ENCODE measurements around the gene FAM181A.

FAM181A gene

DNA sequence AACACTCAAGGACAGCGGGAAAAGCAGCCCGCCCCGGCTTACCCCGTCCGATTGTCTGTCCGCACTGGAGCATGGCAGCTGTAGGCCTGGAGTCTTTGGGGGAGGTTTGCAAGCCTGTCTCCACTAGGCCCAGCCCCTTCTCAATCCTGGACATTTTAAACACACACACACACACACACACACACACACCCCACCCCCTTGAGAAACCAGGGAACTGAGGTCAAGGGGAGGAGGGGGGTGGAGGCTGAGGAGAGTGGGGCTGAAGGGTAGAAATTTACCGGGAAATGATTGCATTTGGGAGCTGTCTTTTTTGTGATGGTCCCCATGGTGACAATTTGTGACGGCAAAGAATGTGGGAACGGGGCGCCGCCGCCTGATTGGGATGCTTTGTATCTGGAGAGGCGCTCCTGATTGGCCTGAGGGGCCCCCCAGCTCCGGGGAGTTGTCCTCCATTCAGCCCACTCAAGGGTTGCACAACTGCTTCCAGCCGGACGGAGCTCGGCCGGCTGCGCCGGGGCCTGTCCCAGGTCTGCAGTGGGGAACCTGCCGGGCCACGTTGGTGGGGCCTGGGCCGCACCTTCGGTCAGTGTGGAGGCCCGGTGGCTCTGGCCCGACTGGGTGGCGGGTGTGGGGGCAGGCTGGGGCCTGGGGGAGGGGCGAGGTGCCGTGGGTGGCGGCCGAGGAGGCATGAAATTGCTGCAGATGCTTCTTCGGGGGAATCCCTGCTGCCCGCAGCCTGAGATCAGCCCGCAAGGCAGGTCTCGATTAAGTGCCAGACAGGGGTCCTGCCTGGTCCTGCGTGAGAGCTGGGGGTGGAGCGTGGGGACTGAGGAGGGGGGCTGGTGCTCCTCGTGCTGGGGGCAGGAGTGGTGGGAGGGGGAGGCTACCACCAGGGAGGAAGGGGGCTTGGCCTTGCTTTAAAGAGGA is at the start of gene FAM181A:
FAM181A (plus strand) TSS at position 472 of the 927 bp plus-strand sequence. CDS start 942 bp downstream, outside the sequence.
- H3K27ac Mint-ChIP-seq, result no peak within 1 kb of the TSS
- H3K4me3 Mint-ChIP-seq, result no peak within 1 kb of the TSS
- no peaks in the 10 kb centered on the region for H3K4me1 Mint-ChIP-seq
- no peaks in the 10 kb centered on the region for H3K9me3 Mint-ChIP-seq
- H3K27me3 Mint-ChIP-seq, result no peaks in the 10 kb centered on the region
- H3K36me3 Mint-ChIP-seq, result no peaks in the 10 kb centered on the region

- Mint-ChIP-seq H3K36me3 (peaks cover 1% of the 10 kb centered on the region), H3K27me3 (peaks cover 10% of the 10 kb centered on the region), H3K4me1 (no peaks in the 10 kb centered on the region), H3K4me3 (no peak overlapping the region), H3K27ac (no peak overlapping the region), H3K9me3 (peaks cover 8% of the 10 kb centered on the region)
Observed at GRCh38 chr14:93878212-93878611, 48.9 kb upstream of the FAM181A start.

DNA sequence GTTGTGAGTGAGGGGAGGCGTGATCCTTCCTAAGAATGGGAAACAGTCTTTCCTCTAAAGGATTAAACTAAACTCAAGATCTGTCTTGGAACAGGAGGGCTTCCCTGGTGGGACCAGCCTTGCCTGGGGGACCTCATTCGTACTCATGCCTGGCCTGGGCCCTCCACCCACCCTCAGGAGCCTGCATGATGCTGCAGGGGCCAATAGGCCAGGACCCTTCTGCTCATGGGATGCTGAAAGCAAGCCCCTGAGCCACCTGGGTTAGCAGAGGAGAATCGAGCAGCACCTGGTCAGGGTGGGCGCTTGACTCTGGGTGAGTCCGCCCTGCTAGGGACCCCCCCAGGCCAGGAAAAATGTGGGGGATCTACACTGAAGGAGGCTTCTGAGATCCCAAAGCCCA is 48.3 kb upstream of the FAM181A start:
- Mint-ChIP-seq H3K27ac (no peak overlapping the region), H3K4me1 (no peaks in the 10 kb centered on the region), H3K27me3 (peaks cover 10% of the 10 kb centered on the region), H3K9me3 (peaks cover 8% of the 10 kb centered on the region), H3K4me3 (no peak overlapping the region), H3K36me3 (peaks cover 1% of the 10 kb centered on the region)

DNA sequence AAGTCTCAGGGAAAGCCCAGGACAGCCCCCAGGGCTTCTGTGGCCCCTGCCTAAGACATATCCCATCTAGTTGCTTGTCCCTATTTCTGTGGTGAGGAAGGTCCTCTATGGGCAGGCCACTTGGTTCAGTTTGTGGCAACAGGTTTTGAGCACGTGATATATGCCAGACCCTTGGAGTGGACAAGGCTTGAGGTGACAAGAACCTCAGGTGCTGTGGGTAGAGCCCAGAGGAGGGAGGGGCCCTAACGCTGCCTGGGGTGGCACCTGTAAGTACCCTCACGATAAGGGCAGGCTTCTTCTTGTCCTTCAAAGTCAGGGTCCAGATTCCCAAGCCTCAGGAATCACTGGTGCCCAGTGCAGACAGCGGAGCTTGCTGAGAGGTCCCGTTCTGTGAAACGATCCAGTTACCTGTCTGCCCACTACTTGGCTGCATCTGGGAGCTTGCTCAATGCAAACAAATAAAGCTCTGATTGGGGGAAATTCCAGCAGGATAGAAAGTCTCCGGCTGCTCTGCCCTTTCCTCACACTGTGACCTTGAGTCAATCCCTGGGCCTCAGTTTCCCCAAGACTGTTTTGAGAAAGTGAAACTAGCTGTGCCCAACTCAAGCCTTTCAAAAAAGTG is 47.7 kb upstream of the FAM181A start:
- H3K4me1 Mint-ChIP-seq, result no peaks in the 10 kb centered on the region
- no peak overlapping the region for H3K27ac Mint-ChIP-seq
- peaks cover 1% of the 10 kb centered on the region for H3K36me3 Mint-ChIP-seq
- no peak overlapping the region for H3K4me3 Mint-ChIP-seq
- peaks cover 8% of the 10 kb centered on the region for H3K9me3 Mint-ChIP-seq
- H3K27me3 Mint-ChIP-seq, result peaks cover 8% of the 10 kb centered on the region

DNA sequence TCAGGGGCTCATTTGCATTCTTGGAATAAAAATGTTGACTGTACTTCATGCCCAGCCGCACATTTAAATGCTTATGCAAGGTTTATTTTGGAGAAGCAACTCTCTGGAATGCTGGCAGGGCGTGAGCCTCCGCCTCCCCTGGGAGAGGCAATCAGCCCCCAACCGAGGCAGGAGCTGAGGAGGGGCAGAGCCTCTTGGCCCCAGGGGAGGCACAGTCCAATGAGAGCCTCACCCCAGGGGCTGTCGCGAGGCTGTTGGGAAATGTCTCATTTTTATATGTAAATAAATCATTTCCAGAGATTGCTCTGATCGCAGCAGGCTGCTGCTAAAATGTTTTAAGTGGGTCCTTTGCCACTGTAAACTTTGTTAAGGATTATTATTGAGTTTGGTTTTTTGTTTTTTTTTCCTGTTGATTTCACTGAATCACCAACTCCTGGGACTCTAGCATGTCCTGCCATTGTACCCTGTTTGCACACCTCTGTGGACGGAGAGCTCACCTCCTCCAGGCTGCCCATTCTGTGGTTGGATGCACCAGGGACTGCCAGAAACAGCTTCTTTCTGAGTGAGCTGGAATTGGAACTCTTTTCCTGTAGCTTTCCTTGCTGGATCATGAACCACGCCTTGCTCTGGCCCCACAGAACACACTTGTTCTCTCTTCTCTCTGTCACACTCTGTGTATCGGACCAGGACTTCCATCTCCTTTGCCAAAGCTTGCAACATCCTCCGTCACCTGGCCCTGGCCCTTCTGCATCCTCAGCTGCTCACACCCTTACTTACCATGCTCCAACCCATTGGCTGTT is 46.9 kb upstream of the FAM181A start:
- Mint-ChIP-seq H3K4me1 (no peaks in the 10 kb centered on the region), H3K4me3 (no peak overlapping the region), H3K9me3 (peaks cover 8% of the 10 kb centered on the region), H3K36me3 (peaks cover 1% of the 10 kb centered on the region), H3K27ac (no peak overlapping the region), H3K27me3 (peaks cover 12% of the 10 kb centered on the region)

DNA sequence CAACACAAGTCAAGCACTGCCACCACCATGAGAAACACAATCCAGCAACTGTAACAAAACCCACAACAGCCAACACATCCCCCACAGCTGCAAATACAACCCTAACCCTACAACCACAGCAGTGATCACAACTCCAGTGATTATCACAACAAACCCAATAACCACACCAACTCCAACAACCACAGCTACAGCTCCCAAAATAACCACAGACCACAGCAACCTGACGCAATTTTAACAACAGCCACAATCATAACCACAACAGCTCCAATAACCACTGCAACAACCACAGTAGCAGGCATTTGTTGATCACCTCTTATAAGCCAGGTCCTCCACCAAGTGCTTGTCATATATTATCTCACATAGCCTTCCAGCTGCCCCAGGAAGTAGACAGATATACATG is 42.2 kb upstream of the FAM181A start:
- Mint-ChIP-seq H3K36me3 (peaks cover 1% of the 10 kb centered on the region), H3K27ac (no peak overlapping the region), H3K4me3 (no peak overlapping the region), H3K4me1 (no peaks in the 10 kb centered on the region), H3K27me3 (peaks cover 14% of the 10 kb centered on the region), H3K9me3 (peaks cover 8% of the 10 kb centered on the region)

DNA sequence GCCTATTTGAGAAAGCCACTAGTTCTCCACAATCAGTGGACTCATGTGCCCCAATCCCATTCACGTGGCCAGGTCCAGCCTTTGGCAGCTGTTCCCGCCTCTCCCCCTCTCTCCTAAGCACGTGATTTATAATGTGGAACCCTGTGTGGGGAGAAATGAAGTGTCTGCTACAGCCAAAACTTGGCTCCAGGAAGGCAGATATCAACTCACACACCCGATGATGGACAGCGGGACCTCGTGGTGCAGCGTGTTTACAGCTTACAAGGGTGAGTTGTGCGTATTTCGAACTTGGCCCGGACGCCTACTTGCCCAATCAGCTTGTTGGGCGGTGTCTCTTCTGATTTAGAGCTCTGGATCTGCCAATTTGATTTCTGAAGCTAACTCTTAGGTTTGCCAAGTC is 38.1 kb upstream of the FAM181A start:
- Mint-ChIP-seq H3K36me3 (no peaks in the 10 kb centered on the region), H3K27ac (no peak overlapping the region), H3K4me1 (no peaks in the 10 kb centered on the region), H3K9me3 (no peaks in the 10 kb centered on the region), H3K27me3 (peaks cover 17% of the 10 kb centered on the region), H3K4me3 (no peak overlapping the region)

DNA sequence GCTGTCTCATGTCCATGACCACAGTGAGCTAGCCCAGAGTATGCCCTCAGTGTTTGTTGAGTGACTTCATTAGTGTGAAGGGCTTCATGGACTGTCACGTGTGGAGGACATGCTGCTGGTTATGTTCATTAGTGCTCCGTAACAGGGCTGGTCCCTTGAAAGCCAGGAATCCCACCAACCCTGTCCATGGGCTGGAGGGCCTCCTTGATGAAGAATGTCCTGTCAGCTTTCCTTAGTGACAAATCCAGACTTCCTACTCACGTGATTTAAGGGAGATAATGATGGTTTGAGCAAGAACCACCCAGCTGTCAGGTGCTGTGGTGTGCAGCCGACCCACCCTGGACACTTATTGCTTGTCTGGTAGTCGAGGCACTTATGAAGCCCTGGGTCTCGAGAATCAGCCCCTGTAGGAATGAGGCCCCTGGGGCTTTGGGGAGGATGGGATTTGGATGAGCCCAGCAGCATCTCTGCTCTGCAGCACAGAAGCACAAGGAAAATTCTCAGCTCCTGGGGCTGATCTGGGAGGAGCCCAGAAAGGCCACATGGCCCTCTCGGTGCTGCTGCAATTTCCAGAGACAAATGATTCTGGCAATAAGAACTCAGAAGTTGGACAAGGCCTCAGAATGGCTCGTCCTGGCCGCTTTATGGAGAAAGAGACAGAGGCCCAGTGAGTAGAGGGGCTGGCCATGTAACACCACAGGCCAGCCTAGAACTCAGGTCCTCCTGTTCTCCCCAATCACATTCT is 37.2 kb upstream of the FAM181A start:
- no peaks in the 10 kb centered on the region for H3K36me3 Mint-ChIP-seq
- no peak overlapping the region for H3K27ac Mint-ChIP-seq
- H3K4me3 Mint-ChIP-seq, result no peak overlapping the region
- H3K27me3 Mint-ChIP-seq, result peaks cover 14% of the 10 kb centered on the region
- no peaks in the 10 kb centered on the region for H3K9me3 Mint-ChIP-seq
- no peaks in the 10 kb centered on the region for H3K4me1 Mint-ChIP-seq

DNA sequence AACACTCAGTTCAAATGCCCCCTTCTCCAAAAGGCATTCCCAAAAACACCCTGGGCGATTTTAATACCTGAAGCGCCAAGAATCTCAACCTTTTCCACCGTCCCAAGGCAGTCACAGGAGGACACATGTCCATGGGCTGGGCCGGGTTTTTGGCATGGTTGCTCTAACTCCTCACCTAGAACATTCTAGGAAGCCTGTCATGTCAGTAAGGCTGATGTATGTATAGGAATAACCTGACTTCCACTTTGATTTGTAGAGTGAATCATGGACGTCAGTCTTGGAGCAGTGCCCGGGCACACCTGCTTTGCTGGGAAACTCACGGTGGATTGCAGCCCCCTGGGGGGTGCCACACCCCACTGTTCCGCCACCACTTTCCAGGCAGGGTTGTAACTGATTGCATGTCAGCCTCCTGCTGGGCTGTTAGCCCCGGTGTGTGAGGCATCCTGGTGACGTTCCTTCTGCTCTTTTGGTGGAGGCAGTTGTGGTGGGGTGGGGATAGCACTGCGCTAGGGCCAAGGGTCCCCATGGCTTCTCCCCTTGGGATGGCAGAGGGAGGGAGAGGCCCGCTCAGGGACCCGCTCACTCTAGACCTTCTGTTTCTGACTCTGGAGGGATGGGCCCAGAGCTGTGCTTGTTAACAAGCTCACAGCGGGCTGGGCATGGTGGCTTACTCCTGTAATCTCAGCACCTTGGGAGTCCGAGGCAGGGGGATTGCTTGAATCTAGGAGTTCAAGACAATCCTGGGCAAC is 35.2 kb upstream of the FAM181A start:
- Mint-ChIP-seq H3K36me3 (no peaks in the 10 kb centered on the region), H3K4me1 (no peaks in the 10 kb centered on the region), H3K4me3 (no peak overlapping the region), H3K9me3 (no peaks in the 10 kb centered on the region), H3K27ac (no peak overlapping the region), H3K27me3 (peaks cover 13% of the 10 kb centered on the region)

DNA sequence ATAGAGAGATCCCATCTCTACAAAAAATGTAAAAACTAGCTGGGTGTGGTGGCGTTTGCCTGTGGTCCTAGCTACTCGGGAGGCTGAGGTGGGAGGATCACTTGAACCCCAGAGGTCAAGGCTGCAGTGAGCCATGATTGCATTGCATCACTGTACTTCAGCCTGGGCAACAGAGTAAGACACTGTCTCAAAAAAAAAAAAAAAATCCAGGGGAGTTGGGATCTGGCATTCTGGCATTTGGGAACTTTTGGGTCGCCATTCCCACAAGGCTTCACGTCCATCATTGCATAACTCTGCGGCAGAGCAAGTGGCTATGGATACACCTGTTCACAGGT is 34.7 kb upstream of the FAM181A start:
- Mint-ChIP-seq H3K27me3 (peaks cover 10% of the 10 kb centered on the region), H3K27ac (no peak overlapping the region), H3K36me3 (no peaks in the 10 kb centered on the region), H3K9me3 (no peaks in the 10 kb centered on the region), H3K4me1 (no peaks in the 10 kb centered on the region), H3K4me3 (no peak overlapping the region)

DNA sequence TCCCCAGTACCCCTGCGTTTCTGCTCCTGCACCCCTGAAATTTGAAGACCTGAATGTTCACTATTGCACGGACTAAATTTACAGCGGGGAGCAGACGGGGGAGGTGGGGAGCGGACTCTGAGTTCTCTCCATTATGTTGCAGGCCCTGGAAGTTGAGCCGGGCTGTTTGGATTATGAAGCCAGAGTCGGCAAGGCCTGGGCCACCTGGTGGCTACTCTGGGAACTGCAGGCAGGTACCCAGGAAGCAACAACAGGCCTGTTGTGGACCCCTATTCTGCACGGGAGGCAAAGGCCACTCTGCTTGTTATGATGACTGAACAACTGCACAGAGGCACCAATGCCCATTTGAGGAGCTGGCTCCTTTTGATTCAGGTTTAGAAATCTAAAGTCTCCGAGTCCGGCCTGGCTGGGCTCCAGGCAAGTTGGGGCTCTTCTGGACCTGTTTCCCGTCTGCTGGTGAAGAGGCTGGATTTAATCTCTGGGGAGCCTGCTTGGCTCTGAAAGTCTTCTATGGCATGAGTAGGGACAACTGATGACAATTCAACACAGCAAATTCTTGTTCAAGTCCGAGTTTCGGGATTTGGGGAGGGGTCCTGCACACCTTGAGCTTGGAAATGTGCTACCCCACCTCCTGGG is 34.1 kb upstream of the FAM181A start:
- Mint-ChIP-seq H3K4me1 (no peaks in the 10 kb centered on the region), H3K36me3 (no peaks in the 10 kb centered on the region), H3K27me3 (peaks cover 10% of the 10 kb centered on the region), H3K27ac (no peak overlapping the region), H3K9me3 (no peaks in the 10 kb centered on the region), H3K4me3 (no peak overlapping the region)

- no peak overlapping the region for H3K4me3 Mint-ChIP-seq
- no peaks in the 10 kb centered on the region for H3K4me1 Mint-ChIP-seq
- H3K9me3 Mint-ChIP-seq, result no peaks in the 10 kb centered on the region
- H3K27ac Mint-ChIP-seq, result no peak overlapping the region
- no peaks in the 10 kb centered on the region for H3K36me3 Mint-ChIP-seq
- H3K27me3 Mint-ChIP-seq, result peaks cover 10% of the 10 kb centered on the region
Observed at GRCh38 chr14:93893661-93894261, 33.4 kb upstream of the FAM181A start.

DNA sequence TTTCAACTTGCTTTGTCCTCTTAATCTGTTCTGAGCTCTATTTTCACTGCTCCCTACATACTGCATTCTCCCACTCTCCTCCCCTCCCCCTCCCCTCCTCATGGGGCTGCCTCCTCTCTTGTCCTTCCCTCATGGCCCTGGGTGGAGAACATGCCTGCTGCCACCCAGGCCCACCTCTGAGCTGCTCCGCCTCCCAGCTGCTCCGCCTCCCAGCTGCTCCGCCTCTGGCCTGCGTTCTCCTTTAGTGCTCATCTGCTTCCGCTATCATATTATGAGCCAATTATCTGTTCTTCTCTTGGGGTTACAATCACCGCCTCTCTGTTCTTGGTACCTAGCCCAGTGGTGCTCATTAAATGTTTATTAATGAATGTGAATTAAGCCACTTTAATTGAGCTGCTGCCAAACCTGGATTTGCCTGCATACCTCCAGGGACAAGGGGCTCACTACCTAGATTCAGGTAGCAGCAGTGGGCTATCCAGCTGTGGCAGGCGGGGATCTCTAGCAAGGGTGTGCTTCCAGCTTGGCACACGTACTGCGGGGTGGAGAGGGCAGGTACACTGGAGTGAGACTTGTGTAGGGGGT is 32.0 kb upstream of the FAM181A start:
- H3K36me3 Mint-ChIP-seq, result no peaks in the 10 kb centered on the region
- H3K4me1 Mint-ChIP-seq, result no peaks in the 10 kb centered on the region
- H3K4me3 Mint-ChIP-seq, result no peak overlapping the region
- peaks cover 9% of the 10 kb centered on the region for H3K27me3 Mint-ChIP-seq
- no peak overlapping the region for H3K27ac Mint-ChIP-seq
- no peaks in the 10 kb centered on the region for H3K9me3 Mint-ChIP-seq

- Mint-ChIP-seq H3K9me3 (no peaks in the 10 kb centered on the region), H3K27ac (no peak overlapping the region), H3K36me3 (no peaks in the 10 kb centered on the region), H3K4me3 (no peak overlapping the region), H3K4me1 (no peaks in the 10 kb centered on the region), H3K27me3 (peaks cover 1% of the 10 kb centered on the region)
Observed at GRCh38 chr14:93897476-93897845, 29.7 kb upstream of the FAM181A start.
